Stimulated activated CD4-positive, alpha-beta T cell treated with anti-CD3 and anti-CD28 coated beads, Interleukin-12 subunit alpha, Interleukin-12 subunit beta, amount 100 ng/mL, for 48 hours (primary cell): ENCODE results near the gene TRIM63.

ENCODE experiments used
- DNase-seq, 3 donors: peaks; one replicate each; pipeline ENCODE4 v3.0.0-alpha.2; 2020; ENCODE audit warnings: low read depth in 2 of 3, low spot score in 1 of 3

Gene TRIM63

GRCh38 chr1:26019641-26020315, 47.7 kb downstream of the TRIM63 start:
- no peak for DNase-seq

- no peak for DNase-seq
Measured at GRCh38 chr1:26017606-26018005, 49.8 kb downstream of the TRIM63 start.

- no peak for DNase-seq
Measured at GRCh38 chr1:26016953-26017545, 50.4 kb downstream of the TRIM63 start.

- DNase-seq, result no peak
Measured at GRCh38 chr1:26016258-26016952, 51.0 kb downstream of the TRIM63 start.

- no peak for DNase-seq
Measured at GRCh38 chr1:26015358-26015757, 52.1 kb downstream of the TRIM63 start.

- no peak for DNase-seq
Measured at GRCh38 chr1:26014179-26014578, 53.3 kb downstream of the TRIM63 start.

- DNase-seq, result no peak
Measured at GRCh38 chr1:26012864-26013263, 54.6 kb downstream of the TRIM63 start.

GRCh38 chr1:26010825-26011224, 56.6 kb downstream of the TRIM63 start:
- no peak for DNase-seq

GRCh38 chr1:26009796-26010447, 57.5 kb downstream of the TRIM63 start:
- no peak for DNase-seq

GRCh38 chr1:26006710-26007109, 60.7 kb downstream of the TRIM63 start:
- no peak for DNase-seq

- DNase-seq, result no peak
Measured at GRCh38 chr1:26005434-26006105, 61.9 kb downstream of the TRIM63 start.

- DNase-seq, result no peak
Measured at GRCh38 chr1:26003756-26004155, 63.7 kb downstream of the TRIM63 start.

GRCh38 chr1:26003262-26003661, 64.2 kb downstream of the TRIM63 start:
- DNase-seq, result no peak
